PC-3 (cell line): ENCODE measurements around the gene REG3G. TPM values are rescaled to one million over a fixed set of nuclear protein-coding genes. Genes with fewer than 3 reads are reported as not detected.

Source experiments
- ATAC-seq: fragments of 200-7000 bp; cut with Tn5 transposase; 2 replicates; pipeline ENCODE4 v1.9.1; 2020; ENCODE audit warnings: mild to moderate bottlenecking, moderate library complexity
- BruUV-seq: library from RNA; stranded (reverse); fragments of 400-500 nt; replicated peaks from 2 replicates; lab custom pipeline; 2021; lab: Mats Ljungman, UMichigan
- CTCF ChIA-PET: fragments of 300-600 bp; sonication (Branson Sonifier 250); formaldehyde crosslinking; loops from one replicate; lab custom pipeline; 2022; ENCODE audit warnings: antibody characterized with exemption; lab: Charles Lee
- POLR2A ChIA-PET: fragments of 300-600 bp; sonication (Branson Sonifier 250); formaldehyde crosslinking; loops from one replicate; lab custom pipeline; 2022; ENCODE audit warnings: antibody characterized with exemption; ENCODE audit not compliant: unreplicated experiment; lab: Charles Lee
- DNase-seq: peaks from one replicate; pipeline ENCODE4 v3.0.0-alpha.2; 2015
- H2AFZ ChIP-seq: fragments of 300-600 bp; sonication (generic); 2 replicates; pipeline ENCODE4 v1.6.0; 2016; ENCODE audit warnings: antibody characterized with exemption, low read length
- H3F3A ChIP-seq: fragments of 300-600 bp; sonication (generic); one replicate; pipeline ENCODE4 v1.6.0; 2017; ENCODE audit warnings: antibody characterized with exemption, low read length, control low read depth, mild to moderate bottlenecking; ENCODE audit not compliant: unreplicated experiment
- H3K27ac ChIP-seq: fragments of 300-600 bp; sonication (generic); 2 replicates; pipeline ENCODE4 v1.5.1; 2016; ENCODE audit warnings: mild to moderate bottlenecking, low read length
- H3K27me3 ChIP-seq: fragments of 300-600 bp; sonication (generic); 2 replicates; pipeline ENCODE4 v1.6.1; 2016; ENCODE audit warnings: low read length, mixed read lengths
- H3K36me3 ChIP-seq: fragments of 300-600 bp; sonication (generic); 2 replicates; pipeline ENCODE4 v1.6.1; 2016; ENCODE audit warnings: low read depth, mixed run types, low read length, mixed read lengths
- H3K4me1 ChIP-seq: fragments of 300-600 bp; sonication (generic); 2 replicates; pipeline ENCODE4 v1.5.1; 2016; ENCODE audit warnings: low read length; ENCODE audit not compliant: insufficient read depth
- H3K4me2 ChIP-seq: fragments of 300-600 bp; sonication (generic); 2 replicates; pipeline ENCODE4 v1.6.0; 2016; ENCODE audit warnings: low read length
- H3K4me3 ChIP-seq: fragments of 300-600 bp; sonication (generic); 2 replicates; pipeline ENCODE4 v1.5.1; 2016; ENCODE audit warnings: mild to moderate bottlenecking, low read length, mixed read lengths
- H3K79me2 ChIP-seq: fragments of 300-600 bp; sonication (generic); 2 replicates; pipeline ENCODE4 v1.6.1; 2017; ENCODE audit warnings: low read length, mixed read lengths
- H3K9ac ChIP-seq: fragments of 300-600 bp; sonication (generic); 2 replicates; pipeline ENCODE4 v1.6.0; 2016; ENCODE audit warnings: mild to moderate bottlenecking, low read length
- H3K9me2 ChIP-seq: fragments of 300-600 bp; sonication (generic); replicated peaks from 2 replicates; pipeline ENCODE4 v1.6.1; 2016; ENCODE audit warnings: mixed run types, low read length, mixed read lengths
- H3K9me3 ChIP-seq: fragments of 300-600 bp; sonication (generic); 2 replicates; pipeline ENCODE4 v1.6.1; 2016; ENCODE audit warnings: low read length, mixed read lengths
- H4K20me1 ChIP-seq: fragments of 300-600 bp; sonication (generic); 2 replicates; pipeline ENCODE4 v1.6.1; 2016; ENCODE audit warnings: low read length, mixed read lengths
- CTCF ChIP-seq: fragments of 300-600 bp; sonication (generic); conservative IDR thresholded peaks from 2 replicates; pipeline ENCODE4 v1.5.1; 2017; ENCODE audit warnings: antibody characterized with exemption, low read depth, mild to moderate bottlenecking, low read length
- EZH2 ChIP-seq: fragments of 300-600 bp; sonication (generic); IDR thresholded peaks from one replicate; pipeline ENCODE4 v1.6.1; 2017; ENCODE audit warnings: antibody characterized with exemption, mild to moderate bottlenecking, low read length; ENCODE audit not compliant: unreplicated experiment
- EZH2phosphoT487 ChIP-seq: fragments of 300-600 bp; sonication (generic); IDR thresholded peaks from 2 replicates; pipeline ENCODE4 v1.6.1; 2018; ENCODE audit warnings: mild to moderate bottlenecking, antibody characterized with exemption, low read length, borderline replicate concordance
- intact Hi-C: fragments of 100-400 bp; cut with micrococcal nuclease; formaldehyde crosslinking; loops from 2 replicates; pipeline ENCODE4 v1.9.0; 2023
- total RNA-seq: library from RNA; depleted of rRNA; stranded (reverse); fragments of >200 nt; gene quantifications from 2 replicates; pipeline ENCODE4 v1.2.3, GENCODE V29; 2014

REG3G gene
- total RNA-seq, 1 experiment from 2014 or later: not detected

GRCh38 chr2:78993518-78994148 is 31.9 kb upstream of the REG3G start:
- BruUV-seq: no TSS peak
- no peaks in the 10 kb centered on the region for H3K9me3 ChIP-seq
- no peak overlapping the region for H3K4me2 ChIP-seq
- no peak overlapping the region for H2AFZ ChIP-seq
- peaks cover 22% of the 10 kb centered on the region for H3K27me3 ChIP-seq
- H3K36me3 ChIP-seq: no peaks in the 10 kb centered on the region
- ChIA-PET POLR2A (no interaction called here), CTCF (no interaction called here)
- DNase-seq (no peak), ATAC-seq (no peak)
- H3F3A ChIP-seq: no peaks in the 10 kb centered on the region
- no peak overlapping the region for H3K4me3 ChIP-seq
- TF ChIP-seq EZH2 (no peak), EZH2phosphoT487 (no peak), CTCF (no peak)
- no peaks in the 10 kb centered on the region for H3K9me2 ChIP-seq
- H4K20me1 ChIP-seq: no peaks in the 10 kb centered on the region
- no peaks in the 10 kb centered on the region for H3K79me2 ChIP-seq
- intact Hi-C loops: loop anchor here (5.0 kb wide), 1 partner anchor 894 kb away; no protein-coding TSS in a partner anchor
- no peak overlapping the region for H3K27ac ChIP-seq
- no peaks in the 10 kb centered on the region for H3K4me1 ChIP-seq
- no peak overlapping the region for H3K9ac ChIP-seq

- Histone ChIP-seq H3K36me3 (no peaks in the 10 kb centered on the region), H3K9ac (no peak overlapping the region), H3K79me2 (no peaks in the 10 kb centered on the region), H3K4me3 (no peak overlapping the region), H3K9me3 (no peaks in the 10 kb centered on the region), H3K9me2 (no peaks in the 10 kb centered on the region), H4K20me1 (no peaks in the 10 kb centered on the region), H2AFZ (no peak overlapping the region), H3K4me1 (no peaks in the 10 kb centered on the region), H3K4me2 (no peak overlapping the region), H3K27me3 (peaks cover 22% of the 10 kb centered on the region), H3K27ac (no peak overlapping the region), H3F3A (no peaks in the 10 kb centered on the region)
- TF ChIP-seq EZH2phosphoT487: no peak
- TF ChIP-seq EZH2: no peak
- no peak for TF ChIP-seq CTCF
- intact Hi-C loops: loop anchor here (5.0 kb wide), 1 partner anchor 893 kb away; no protein-coding TSS in a partner anchor
- no peak for DNase-seq
- ChIA-PET POLR2A (no interaction called here), CTCF (no interaction called here)
- BruUV-seq: no TSS peak
- ATAC-seq: no peak
These were observed 30.7 kb upstream of the REG3G start for GRCh38 chr2:78994789-78995188.

GRCh38 chr2:78999406-78999805 is 26.1 kb upstream of the REG3G start:
- H3K27ac ChIP-seq: no peak overlapping the region
- intact Hi-C loops: no loop called here
- no peak overlapping the region for H3K9ac ChIP-seq
- no peaks in the 10 kb centered on the region for H3F3A ChIP-seq
- DNase-seq: peak; percentile 25
- no peaks in the 10 kb centered on the region for H3K79me2 ChIP-seq
- no peak overlapping the region for H3K4me3 ChIP-seq
- no peak overlapping the region for H2AFZ ChIP-seq
- H3K4me1 ChIP-seq: no peaks in the 10 kb centered on the region
- no peaks in the 10 kb centered on the region for H4K20me1 ChIP-seq
- H3K36me3 ChIP-seq: no peaks in the 10 kb centered on the region
- BruUV-seq: no TSS peak
- TF ChIP-seq CTCF (peak; percentile 49; the same call in 1 of the 2 replicates), EZH2phosphoT487 (no peak)
- ChIA-PET CTCF (no interaction called here), POLR2A (no interaction called here)
- H3K4me2 ChIP-seq: no peak overlapping the region
- no peaks in the 10 kb centered on the region for H3K9me3 ChIP-seq
- H3K27me3 ChIP-seq: peaks cover 14% of the 10 kb centered on the region
- H3K9me2 ChIP-seq: no peaks in the 10 kb centered on the region
- no peak for ATAC-seq
